GM12878 (cell line): ENCODE results near the gene UST.

Experiments
- CREM ChIP-seq: IDR thresholded peaks from 2 replicates; pipeline ENCODE4 v1.6.1; 2014; ENCODE audit warnings: antibody characterized with exemption, low read depth
- ESRRA ChIP-seq: IDR thresholded peaks from 2 replicates; pipeline ENCODE4 v1.6.1; 2012; ENCODE audit warnings: mild to moderate bottlenecking, low read length, improper control_type of control experiment
- EZH2 ChIP-seq: IDR thresholded peaks from 2 replicates; pipeline ENCODE4 v1.6.1; 2012; ENCODE audit warnings: low read depth, mild to moderate bottlenecking, control low read depth, inconsistent platforms, low read length, borderline replicate concordance; ENCODE audit not compliant: control insufficient read depth
- NRF1 ChIP-seq: conservative IDR thresholded peaks from 2 replicates; pipeline ENCODE4 v1.6.1; 2011; ENCODE audit warnings: mild to moderate bottlenecking, low read depth, low read length, improper control_type of control experiment
- POLR2A ChIP-seq: IDR thresholded peaks from 2 replicates; pipeline ENCODE4 v1.6.1; 2011; ENCODE audit warnings: low read depth, mild to moderate bottlenecking, low read length
- YY1 ChIP-seq: IDR thresholded peaks from 2 replicates; pipeline ENCODE4 v1.6.1; 2011; ENCODE audit warnings: low read depth, mild to moderate bottlenecking, low read length
- ZSCAN29 ChIP-seq: fragments of 450-650 bp; IDR thresholded peaks from 2 replicates; pipeline ENCODE4 v1.6.1; 2017; ENCODE audit warnings: mild to moderate bottlenecking, moderate library complexity
- ZZZ3 ChIP-seq: IDR thresholded peaks from 2 replicates; pipeline ENCODE4 v1.6.1; 2011; ENCODE audit warnings: low read depth; ENCODE audit not compliant: control insufficient read depth, insufficient read length
- TF ChIP-seq, protein P1 (sequence below): IDR thresholded peaks from 2 replicates; pipeline ENCODE4 v1.6.1; 2011; ENCODE audit warnings: low read depth, mild to moderate bottlenecking, low read length, moderate library complexity, borderline replicate concordance; ENCODE audit errors: extremely low read depth
- TF ChIP-seq, protein P2 (sequence below): IDR thresholded peaks from 2 replicates; pipeline ENCODE4 v1.6.1; 2012; ENCODE audit warnings: low read depth, low read length, improper control_type of control experiment
- TF ChIP-seq, protein P3 (sequence below), 3 experiments: IDR thresholded peaks in 2 of 3; conservative IDR thresholded peaks in 1 of 3; 2 replicates each; pipeline ENCODE4 v1.5.1; 2011; ENCODE audit warnings: low read depth in 3 of 3, low read length in 3 of 3, mild to moderate bottlenecking in 3 of 3, control low read depth in 2 of 3, moderate library complexity in 2 of 3, inconsistent platforms in 1 of 3, mixed read lengths in 1 of 3; ENCODE audit not compliant: control insufficient read depth in 2 of 3, insufficient read depth in 1 of 3; ENCODE audit errors: extremely low read depth in 1 of 3
- TF ChIP-seq, protein P4 (sequence below): IDR thresholded peaks from 2 replicates; pipeline ENCODE4 v1.6.1; 2012; ENCODE audit warnings: mild to moderate bottlenecking, low read depth, low read length

DNA sequence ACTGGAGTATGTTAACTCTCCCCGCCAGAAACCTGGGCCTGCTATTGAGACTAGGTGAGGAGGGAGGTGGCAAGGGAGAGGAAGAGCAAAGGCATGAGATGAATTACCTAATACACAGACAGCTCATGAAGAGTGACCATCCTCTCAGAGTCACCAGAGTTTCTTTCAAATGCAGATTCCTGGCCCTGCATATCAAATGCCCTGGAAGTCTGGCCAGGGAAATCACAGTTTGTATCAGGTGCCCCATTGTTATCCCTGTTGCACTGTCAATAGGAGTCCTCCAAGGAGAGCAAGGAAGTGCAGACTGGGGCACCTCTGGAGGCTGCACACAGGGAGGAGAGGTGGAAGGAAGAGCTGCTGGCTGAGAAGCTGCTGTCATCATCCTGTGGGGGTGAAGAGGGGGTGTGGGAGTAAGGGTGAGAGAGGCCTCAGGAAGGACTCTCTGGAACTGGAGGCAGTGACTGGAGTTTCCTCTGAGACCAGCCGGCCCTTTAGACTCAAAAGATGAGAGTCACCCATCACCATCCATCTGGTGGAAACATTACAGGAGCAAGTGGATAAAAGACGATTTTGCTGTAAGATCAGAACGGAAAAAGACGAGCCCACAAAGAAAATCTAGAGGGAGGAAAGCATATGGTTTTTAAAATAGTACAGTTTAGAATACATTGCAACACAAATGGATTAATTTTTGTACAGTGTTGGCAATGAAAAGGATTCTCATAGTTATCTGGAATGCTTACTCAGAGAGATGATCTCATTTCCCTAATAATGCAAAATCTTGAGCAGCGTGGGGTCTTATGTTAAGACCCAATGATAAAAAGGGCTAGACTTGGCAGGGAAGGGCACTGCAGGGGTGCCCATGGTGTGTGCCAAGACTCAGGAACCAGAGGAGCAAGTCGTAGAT lies 268.1 kb downstream of the UST start:
- TF ChIP-seq YY1 (no peak), ZZZ3 (no peak), POLR2A (no peak), EZH2 (no peak), NRF1 (no peak), ZSCAN29 (no peak), ESRRA (no peak), CREM (no peak)
- TF ChIP-seq, protein P1, sequence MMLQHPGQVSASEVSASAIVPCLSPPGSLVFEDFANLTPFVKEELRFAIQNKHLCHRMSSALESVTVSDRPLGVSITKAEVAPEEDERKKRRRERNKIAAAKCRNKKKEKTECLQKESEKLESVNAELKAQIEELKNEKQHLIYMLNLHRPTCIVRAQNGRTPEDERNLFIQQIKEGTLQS = no peak
- TF ChIP-seq, protein P2, sequence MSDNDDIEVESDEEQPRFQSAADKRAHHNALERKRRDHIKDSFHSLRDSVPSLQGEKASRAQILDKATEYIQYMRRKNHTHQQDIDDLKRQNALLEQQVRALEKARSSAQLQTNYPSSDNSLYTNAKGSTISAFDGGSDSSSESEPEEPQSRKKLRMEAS = no peak
- TF ChIP-seq, protein P3, sequence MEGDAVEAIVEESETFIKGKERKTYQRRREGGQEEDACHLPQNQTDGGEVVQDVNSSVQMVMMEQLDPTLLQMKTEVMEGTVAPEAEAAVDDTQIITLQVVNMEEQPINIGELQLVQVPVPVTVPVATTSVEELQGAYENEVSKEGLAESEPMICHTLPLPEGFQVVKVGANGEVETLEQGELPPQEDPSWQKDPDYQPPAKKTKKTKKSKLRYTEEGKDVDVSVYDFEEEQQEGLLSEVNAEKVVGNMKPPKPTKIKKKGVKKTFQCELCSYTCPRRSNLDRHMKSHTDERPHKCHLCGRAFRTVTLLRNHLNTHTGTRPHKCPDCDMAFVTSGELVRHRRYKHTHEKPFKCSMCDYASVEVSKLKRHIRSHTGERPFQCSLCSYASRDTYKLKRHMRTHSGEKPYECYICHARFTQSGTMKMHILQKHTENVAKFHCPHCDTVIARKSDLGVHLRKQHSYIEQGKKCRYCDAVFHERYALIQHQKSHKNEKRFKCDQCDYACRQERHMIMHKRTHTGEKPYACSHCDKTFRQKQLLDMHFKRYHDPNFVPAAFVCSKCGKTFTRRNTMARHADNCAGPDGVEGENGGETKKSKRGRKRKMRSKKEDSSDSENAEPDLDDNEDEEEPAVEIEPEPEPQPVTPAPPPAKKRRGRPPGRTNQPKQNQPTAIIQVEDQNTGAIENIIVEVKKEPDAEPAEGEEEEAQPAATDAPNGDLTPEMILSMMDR (IDR thresholded peaks at IDR 0.05 in 2 of 3, conservative IDR thresholded peaks at IDR 0.05 in 1 of 3; ENCODE audit: control insufficient read depth in 2 of 3, extremely low read depth in 1 of 3, insufficient read depth in 1 of 3, low read depth in 3 of 3, low read length in 3 of 3) = no peak
- TF ChIP-seq, protein P4, sequence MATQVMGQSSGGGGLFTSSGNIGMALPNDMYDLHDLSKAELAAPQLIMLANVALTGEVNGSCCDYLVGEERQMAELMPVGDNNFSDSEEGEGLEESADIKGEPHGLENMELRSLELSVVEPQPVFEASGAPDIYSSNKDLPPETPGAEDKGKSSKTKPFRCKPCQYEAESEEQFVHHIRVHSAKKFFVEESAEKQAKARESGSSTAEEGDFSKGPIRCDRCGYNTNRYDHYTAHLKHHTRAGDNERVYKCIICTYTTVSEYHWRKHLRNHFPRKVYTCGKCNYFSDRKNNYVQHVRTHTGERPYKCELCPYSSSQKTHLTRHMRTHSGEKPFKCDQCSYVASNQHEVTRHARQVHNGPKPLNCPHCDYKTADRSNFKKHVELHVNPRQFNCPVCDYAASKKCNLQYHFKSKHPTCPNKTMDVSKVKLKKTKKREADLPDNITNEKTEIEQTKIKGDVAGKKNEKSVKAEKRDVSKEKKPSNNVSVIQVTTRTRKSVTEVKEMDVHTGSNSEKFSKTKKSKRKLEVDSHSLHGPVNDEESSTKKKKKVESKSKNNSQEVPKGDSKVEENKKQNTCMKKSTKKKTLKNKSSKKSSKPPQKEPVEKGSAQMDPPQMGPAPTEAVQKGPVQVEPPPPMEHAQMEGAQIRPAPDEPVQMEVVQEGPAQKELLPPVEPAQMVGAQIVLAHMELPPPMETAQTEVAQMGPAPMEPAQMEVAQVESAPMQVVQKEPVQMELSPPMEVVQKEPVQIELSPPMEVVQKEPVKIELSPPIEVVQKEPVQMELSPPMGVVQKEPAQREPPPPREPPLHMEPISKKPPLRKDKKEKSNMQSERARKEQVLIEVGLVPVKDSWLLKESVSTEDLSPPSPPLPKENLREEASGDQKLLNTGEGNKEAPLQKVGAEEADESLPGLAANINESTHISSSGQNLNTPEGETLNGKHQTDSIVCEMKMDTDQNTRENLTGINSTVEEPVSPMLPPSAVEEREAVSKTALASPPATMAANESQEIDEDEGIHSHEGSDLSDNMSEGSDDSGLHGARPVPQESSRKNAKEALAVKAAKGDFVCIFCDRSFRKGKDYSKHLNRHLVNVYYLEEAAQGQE = no peak
